GM12878 (cell line): ENCODE measurements around the gene NIPA2.

Source experiments
- ATF7 ChIP-seq: fragments of 450-650 bp; IDR thresholded peaks from 2 replicates; pipeline ENCODE4 v1.6.1; 2016; ENCODE audit warnings: low read depth, mild to moderate bottlenecking
- CBX5 ChIP-seq: sonication (generic); IDR thresholded peaks from 2 replicates; pipeline ENCODE4 v1.6.1; 2016; ENCODE audit warnings: low read depth, moderate library complexity, mild to moderate bottlenecking, inconsistent platforms
- CTCF ChIP-seq, 3 experiments: IDR thresholded peaks in 2 of 3; conservative IDR thresholded peaks in 1 of 3; 2 replicates each; pipeline ENCODE4 v1.5.1; 2011; ENCODE audit warnings: low read depth in 3 of 3, low read length in 3 of 3, mild to moderate bottlenecking in 3 of 3, control low read depth in 2 of 3, moderate library complexity in 2 of 3, inconsistent platforms in 1 of 3, mixed read lengths in 1 of 3; ENCODE audit not compliant: control insufficient read depth in 2 of 3, insufficient read depth in 1 of 3; ENCODE audit errors: extremely low read depth in 1 of 3
- E2F4 ChIP-seq: IDR thresholded peaks from 2 replicates; pipeline ENCODE4 v1.6.1; 2012; ENCODE audit warnings: low read depth, low read length, improper control_type of control experiment
- ESRRA ChIP-seq: IDR thresholded peaks from 2 replicates; pipeline ENCODE4 v1.6.1; 2012; ENCODE audit warnings: mild to moderate bottlenecking, low read length, improper control_type of control experiment
- JUNB ChIP-seq: IDR thresholded peaks from 2 replicates; pipeline ENCODE4 v1.6.1; 2016; ENCODE audit warnings: antibody characterized with exemption, mild to moderate bottlenecking
- KDM1A ChIP-seq: fragments of 200-600 bp; sonication (generic); IDR thresholded peaks from 2 replicates; pipeline ENCODE4 v1.6.1; 2016; ENCODE audit warnings: borderline replicate concordance
- MAX ChIP-seq: IDR thresholded peaks from 2 replicates; pipeline ENCODE4 v1.6.1; 2012; ENCODE audit warnings: low read depth, low read length, improper control_type of control experiment
- NR2C1 ChIP-seq: fragments of 450-650 bp; IDR thresholded peaks from 2 replicates; pipeline ENCODE4 v1.6.1; 2017; ENCODE audit warnings: antibody characterized with exemption, mild to moderate bottlenecking, moderate library complexity
- PAX8 ChIP-seq: fragments of 450-650 bp; IDR thresholded peaks from 2 replicates; pipeline ENCODE4 v1.6.1; 2017; ENCODE audit warnings: mild to moderate bottlenecking, moderate library complexity
- POU2F2 ChIP-seq: IDR thresholded peaks from 3 replicates; pipeline ENCODE4 v1.6.1; 2011; ENCODE audit warnings: low read depth, mild to moderate bottlenecking, low read length, borderline replicate concordance
- ZNF274 ChIP-seq: IDR thresholded peaks from one replicate; pipeline ENCODE4 v1.8.0; 2011; ENCODE audit not compliant: insufficient read length, insufficient read depth
- ZNF687 ChIP-seq: fragments of 450-650 bp; IDR thresholded peaks from 2 replicates; pipeline ENCODE4 v1.6.1; 2017; ENCODE audit warnings: mild to moderate bottlenecking, moderate library complexity
- ZZZ3 ChIP-seq: IDR thresholded peaks from 2 replicates; pipeline ENCODE4 v1.6.1; 2011; ENCODE audit warnings: low read depth; ENCODE audit not compliant: control insufficient read depth, insufficient read length

- TF ChIP-seq NR2C1 = no peak
- no peak for TF ChIP-seq ZZZ3
- no peak for TF ChIP-seq ZNF687
- TF ChIP-seq E2F4 = no peak
- TF ChIP-seq ESRRA = no peak
- no peak for TF ChIP-seq ZNF274
- TF ChIP-seq ATF7 = no peak
- TF ChIP-seq CTCF (IDR thresholded peaks at IDR 0.05 in 2 of 3, conservative IDR thresholded peaks at IDR 0.05 in 1 of 3; ENCODE audit: control insufficient read depth in 2 of 3, extremely low read depth in 1 of 3, insufficient read depth in 1 of 3, low read depth in 3 of 3, low read length in 3 of 3) = no peak
- no peak for TF ChIP-seq PAX8
- TF ChIP-seq MAX = no peak
- TF ChIP-seq CBX5 = no peak
- no peak for TF ChIP-seq KDM1A
- no peak for TF ChIP-seq POU2F2
- no peak for TF ChIP-seq JUNB
These were observed 72.8 kb downstream of the NIPA2 start for GRCh38 chr15:22911306-22911705.
